Activated naive CD8-positive, alpha-beta T cell treated with anti-CD3 and anti-CD28 coated beads, Interleukin-2, amount 10 ng/mL, durations not matched to agents 7 days and 5 days (primary cell): ENCODE measurements around the gene GALNT15. TPM values are rescaled to one million over a fixed set of nuclear protein-coding genes. Genes with fewer than 3 reads are reported as not detected.

Experiments used
- ATAC-seq: fragments of 150-1000 bp; cut with Tn5 transposase; one replicate; pipeline ENCODE4 v1.10.0; 2021; ENCODE audit warnings: low read depth, moderate library complexity
- POLR2A ChIA-PET: fragments of 350-600 bp; sonication (Branson Sonifier 250); formaldehyde crosslinking; loops from one replicate; lab custom pipeline; 2021; ENCODE audit warnings: antibody characterized with exemption; lab: Charles Lee
- DNase-seq: peaks from one replicate; pipeline ENCODE4 v3.0.0; 2021
- H3K27ac Mint-ChIP-seq: one replicate; pipeline ENCODE4 v1.8.0; 2022; ENCODE audit warnings: mild to moderate bottlenecking, mixed read lengths
- H3K27me3 Mint-ChIP-seq: one replicate; pipeline ENCODE4 v1.8.0; 2022; ENCODE audit warnings: mild to moderate bottlenecking, moderate library complexity, mixed read lengths
- H3K36me3 Mint-ChIP-seq: one replicate; pipeline ENCODE4 v1.8.0; 2021; ENCODE audit warnings: mild to moderate bottlenecking, mixed read lengths
- H3K4me1 Mint-ChIP-seq: one replicate; pipeline ENCODE4 v1.8.0; 2021; ENCODE audit warnings: mixed read lengths
- H3K4me3 Mint-ChIP-seq: one replicate; pipeline ENCODE4 v1.8.0; 2022; ENCODE audit warnings: mild to moderate bottlenecking, moderate library complexity, mixed read lengths
- H3K9me3 Mint-ChIP-seq: one replicate; pipeline ENCODE4 v1.8.0; 2021; ENCODE audit warnings: mixed read lengths
- total RNA-seq, 2 experiments: library from RNA; stranded (reverse); gene quantifications; one replicate each; pipeline ENCODE4 v1.2.3, GENCODE V29; 2021

Gene GALNT15
- total RNA-seq, 2 experiments from 2014 or later = not detected

DNA sequence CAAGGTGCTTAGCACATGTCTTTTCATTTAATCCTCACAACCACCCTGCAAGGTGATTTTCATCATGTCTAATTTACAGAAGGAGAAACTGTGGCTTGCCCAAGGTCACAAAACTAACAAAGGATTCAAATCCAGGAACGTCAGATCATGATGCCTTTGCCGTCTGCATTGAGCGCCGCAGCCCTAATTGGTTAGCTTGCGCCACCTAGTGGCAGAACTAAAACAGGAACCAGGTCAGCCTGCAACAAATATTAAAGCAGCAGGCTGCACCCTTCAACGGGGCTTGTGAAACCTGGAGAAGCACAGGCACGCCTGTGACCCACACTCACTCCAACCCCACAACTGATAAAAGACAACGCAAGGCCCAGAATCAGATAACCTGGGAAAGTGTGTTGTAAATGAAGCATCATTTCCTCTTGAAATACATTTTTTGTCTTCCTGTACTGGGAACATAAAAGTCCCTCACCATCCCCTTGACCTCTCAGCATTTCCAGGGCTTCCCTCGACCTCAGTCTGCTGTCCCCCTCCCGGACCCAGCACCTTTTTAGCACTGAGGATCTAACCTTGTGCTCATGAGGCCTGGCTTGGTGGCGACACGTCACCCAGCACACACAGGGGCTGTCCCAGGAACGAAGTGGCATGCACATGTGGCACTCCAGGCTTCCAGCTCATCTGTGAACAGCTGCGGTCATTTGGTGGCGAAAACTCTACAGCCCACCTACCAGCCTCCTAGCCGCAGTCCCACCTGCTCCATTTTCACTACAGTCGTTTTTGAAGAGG, 73.0 kb downstream of the GALNT15 start:
- DNase-seq (peak; percentile 71), ATAC-seq (peak; percentile 93)
- no peak overlapping the region for H3K27ac Mint-ChIP-seq
- H3K36me3 Mint-ChIP-seq = no peaks in the 10 kb centered on the region
- H3K9me3 Mint-ChIP-seq = no peaks in the 10 kb centered on the region
- POLR2A ChIA-PET = no interaction called here
- H3K4me3 Mint-ChIP-seq = no peak overlapping the region
- peaks cover 7% of the 10 kb centered on the region for H3K27me3 Mint-ChIP-seq
- peaks cover 12% of the 10 kb centered on the region for H3K4me1 Mint-ChIP-seq

- POLR2A ChIA-PET = no interaction called here
Observed at GRCh38 chr3:16248556-16248955, 74.1 kb downstream of the GALNT15 start.

DNA sequence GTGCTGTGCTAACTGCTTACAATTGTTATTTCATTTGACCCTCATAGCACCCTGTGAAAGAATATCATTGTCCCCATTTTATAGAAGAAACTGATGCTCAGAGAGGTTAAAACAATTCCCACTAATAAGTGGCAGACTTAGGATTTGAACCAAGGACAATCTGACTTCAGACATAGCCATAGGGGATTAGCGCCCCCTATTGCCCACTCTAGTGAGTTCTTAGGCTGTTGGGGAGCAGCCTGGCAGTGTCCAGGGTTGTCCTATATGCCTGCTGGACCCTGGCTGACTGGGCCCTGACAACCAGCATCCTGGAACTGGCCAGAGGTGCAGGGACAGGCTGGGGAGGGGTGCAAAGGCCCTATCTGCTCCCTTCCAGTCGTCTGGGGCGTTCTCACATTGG, 74.9 kb downstream of the GALNT15 start:
- peaks cover 16% of the 10 kb centered on the region for H3K4me1 Mint-ChIP-seq
- H3K27ac Mint-ChIP-seq = no peak overlapping the region
- DNase-seq (no peak), ATAC-seq (no peak)
- POLR2A ChIA-PET = no interaction called here
- H3K36me3 Mint-ChIP-seq = no peaks in the 10 kb centered on the region
- no peak overlapping the region for H3K4me3 Mint-ChIP-seq
- peaks cover 2% of the 10 kb centered on the region for H3K27me3 Mint-ChIP-seq
- H3K9me3 Mint-ChIP-seq = no peaks in the 10 kb centered on the region

More at GRCh38 chr3:16248556-16248955, 74.1 kb downstream of the GALNT15 start:
- no peak for DNase-seq
- H3K4me1 Mint-ChIP-seq = peaks cover 17% of the 10 kb centered on the region
- no peaks in the 10 kb centered on the region for H3K36me3 Mint-ChIP-seq
- H3K27me3 Mint-ChIP-seq = peaks cover 3% of the 10 kb centered on the region
- no peak for ATAC-seq
- no peak overlapping the region for H3K4me3 Mint-ChIP-seq
- H3K27ac Mint-ChIP-seq = no peak overlapping the region
- H3K9me3 Mint-ChIP-seq = no peaks in the 10 kb centered on the region

GRCh38 chr3:16249886-16250285, 75.4 kb downstream of the GALNT15 start:
- POLR2A ChIA-PET = no interaction called here
- no peak overlapping the region for H3K27ac Mint-ChIP-seq
- ATAC-seq = no peak
- H3K36me3 Mint-ChIP-seq = no peaks in the 10 kb centered on the region
- no peak overlapping the region for H3K4me3 Mint-ChIP-seq
- H3K9me3 Mint-ChIP-seq = no peaks in the 10 kb centered on the region
- no peak for DNase-seq
- H3K27me3 Mint-ChIP-seq = peaks cover 2% of the 10 kb centered on the region
- H3K4me1 Mint-ChIP-seq = peaks cover 22% of the 10 kb centered on the region

- Mint-ChIP-seq H3K9me3 (no peaks in the 10 kb centered on the region), H3K27ac (no peak overlapping the region), H3K36me3 (no peaks in the 10 kb centered on the region), H3K4me3 (no peak overlapping the region), H3K4me1 (peaks cover 25% of the 10 kb centered on the region), H3K27me3 (peaks cover 2% of the 10 kb centered on the region)
- POLR2A ChIA-PET = interaction anchor here (0.6 kb wide), 1 partner anchor 25 kb away, joined by 3 read pairs; no protein-coding TSS in a partner anchor
- no peak for DNase-seq
- no peak for ATAC-seq
Observed at GRCh38 chr3:16251316-16252085, 77.0 kb downstream of the GALNT15 start.

DNA sequence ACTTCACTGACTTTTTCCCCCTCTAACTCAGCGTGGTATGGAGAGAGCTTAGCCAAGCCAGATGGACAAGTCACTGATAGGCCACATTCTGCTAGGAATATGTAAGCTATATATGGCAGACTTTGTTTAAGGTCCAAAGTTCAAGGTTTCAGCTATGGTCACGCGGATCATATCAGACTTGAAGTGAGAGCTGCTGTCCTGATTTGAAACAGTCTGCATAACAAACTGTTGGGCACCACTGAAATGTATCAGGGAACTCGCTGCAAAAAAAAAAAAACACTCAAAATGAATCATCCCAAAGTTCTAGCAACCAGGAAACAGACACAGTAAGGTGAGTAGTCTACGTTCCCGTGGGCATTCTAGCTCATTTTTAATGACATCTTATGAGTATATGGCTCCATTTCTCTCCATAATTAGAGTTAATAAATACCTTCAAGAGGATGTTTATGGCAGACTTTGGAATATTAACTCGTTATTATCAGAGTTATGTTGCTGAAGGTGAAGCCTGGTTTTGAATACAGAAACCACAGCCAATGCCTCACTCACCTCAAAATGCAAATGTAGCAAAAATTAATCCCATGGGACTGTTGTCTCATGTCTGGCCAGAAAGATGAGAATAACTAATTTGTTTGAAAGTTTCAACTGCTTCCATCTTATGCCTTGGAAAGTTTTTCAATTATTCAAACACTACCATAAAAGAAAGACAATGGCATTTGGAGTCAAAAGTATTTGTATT, 77.9 kb downstream of the GALNT15 start:
- DNase-seq (no peak), ATAC-seq (no peak)
- H3K4me1 Mint-ChIP-seq = peaks cover 24% of the 10 kb centered on the region
- H3K27ac Mint-ChIP-seq = no peak overlapping the region
- POLR2A ChIA-PET = interaction anchor here (1.1 kb wide), 1 partner anchor 12 kb away, joined by 4 read pairs; the partner anchor contains the start of genes DPH3 and OXNAD1
- no peak overlapping the region for H3K4me3 Mint-ChIP-seq
- peaks cover 2% of the 10 kb centered on the region for H3K27me3 Mint-ChIP-seq
- no peaks in the 10 kb centered on the region for H3K36me3 Mint-ChIP-seq
- H3K9me3 Mint-ChIP-seq = no peaks in the 10 kb centered on the region

DNA sequence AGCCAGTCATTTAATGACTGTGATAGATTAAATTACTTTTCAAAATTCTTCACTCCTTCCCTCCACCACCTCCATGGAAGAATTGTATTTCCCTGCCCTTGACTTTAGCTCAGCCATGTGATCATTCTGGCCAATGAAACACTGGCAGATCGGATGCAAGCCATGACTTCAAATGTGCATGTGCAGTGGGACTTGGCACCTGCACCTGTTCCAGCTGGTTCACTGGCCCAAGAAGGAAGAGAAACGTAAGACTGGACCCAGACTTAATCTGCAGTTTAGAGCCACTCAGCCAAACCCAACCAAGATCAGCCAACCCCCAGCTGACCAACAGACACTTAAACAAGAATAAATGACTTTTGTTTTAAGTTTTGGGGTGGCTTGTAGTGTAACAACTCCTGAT, 78.5 kb downstream of the GALNT15 start:
- no peak overlapping the region for H3K27ac Mint-ChIP-seq
- H3K4me3 Mint-ChIP-seq = no peak overlapping the region
- POLR2A ChIA-PET = interaction anchor here (1.1 kb wide), 2 partner anchors 12 to 651 kb away, joined by 3 to 4 read pairs; partner anchors contain the start of genes BTD, DPH3, HACL1 and OXNAD1
- peaks cover 24% of the 10 kb centered on the region for H3K4me1 Mint-ChIP-seq
- H3K9me3 Mint-ChIP-seq = no peaks in the 10 kb centered on the region
- no peaks in the 10 kb centered on the region for H3K36me3 Mint-ChIP-seq
- peaks cover 2% of the 10 kb centered on the region for H3K27me3 Mint-ChIP-seq
- no peak for DNase-seq
- no peak for ATAC-seq

- no peak for ATAC-seq
- peaks cover 24% of the 10 kb centered on the region for H3K4me1 Mint-ChIP-seq
- H3K27ac Mint-ChIP-seq = no peak overlapping the region
- H3K4me3 Mint-ChIP-seq = no peak overlapping the region
- POLR2A ChIA-PET = interaction anchor here (1.1 kb wide), 2 partner anchors 11 to 652 kb away, joined by 3 to 4 read pairs; partner anchors contain the start of genes BTD, DPH3, HACL1 and OXNAD1
- H3K27me3 Mint-ChIP-seq = peaks cover 2% of the 10 kb centered on the region
- no peak for DNase-seq
- no peaks in the 10 kb centered on the region for H3K9me3 Mint-ChIP-seq
- H3K36me3 Mint-ChIP-seq = no peaks in the 10 kb centered on the region
Observed at GRCh38 chr3:16253601-16254000, 79.1 kb downstream of the GALNT15 start.

DNA sequence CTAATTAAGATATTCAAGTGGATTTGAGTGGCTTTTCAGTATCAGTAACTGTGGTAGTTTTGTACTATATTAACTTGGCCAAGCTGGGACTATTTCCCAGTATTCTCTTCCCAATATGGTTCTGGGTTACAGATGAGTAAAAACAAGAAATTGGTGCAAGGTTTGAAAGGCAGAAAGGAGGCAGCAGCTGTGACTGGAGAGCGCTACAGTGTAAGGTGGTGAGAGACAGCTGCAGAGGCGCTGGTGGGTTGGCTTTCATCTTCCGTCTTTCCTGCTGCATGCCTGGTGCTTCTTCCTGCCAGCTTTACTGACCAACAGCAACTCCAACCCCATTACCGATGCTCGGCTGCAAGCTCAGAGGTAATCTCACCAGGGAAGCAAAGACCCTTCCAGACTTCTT, 80.4 kb downstream of the GALNT15 start:
- H3K9me3 Mint-ChIP-seq = no peaks in the 10 kb centered on the region
- POLR2A ChIA-PET = no interaction called here
- no peaks in the 10 kb centered on the region for H3K27me3 Mint-ChIP-seq
- peak overlapping the region; percentile 42 for H3K27ac Mint-ChIP-seq
- peaks cover 3% of the 10 kb centered on the region for H3K36me3 Mint-ChIP-seq
- H3K4me3 Mint-ChIP-seq = peak overlapping the region; percentile 52
- ATAC-seq = peak; percentile 70
- no peak for DNase-seq
- H3K4me1 Mint-ChIP-seq = peaks cover 28% of the 10 kb centered on the region

- H3K27me3 Mint-ChIP-seq = no peaks in the 10 kb centered on the region
- DNase-seq (no peak), ATAC-seq (no peak)
- POLR2A ChIA-PET = no interaction called here
- H3K27ac Mint-ChIP-seq = peak overlapping the region; percentile 42
- peaks cover 5% of the 10 kb centered on the region for H3K36me3 Mint-ChIP-seq
- no peaks in the 10 kb centered on the region for H3K9me3 Mint-ChIP-seq
- H3K4me1 Mint-ChIP-seq = peaks cover 28% of the 10 kb centered on the region
- peak overlapping the region; percentile 52 for H3K4me3 Mint-ChIP-seq
Observed at GRCh38 chr3:16255326-16255725, 80.8 kb downstream of the GALNT15 start.

GRCh38 chr3:16255726-16256125, 81.2 kb downstream of the GALNT15 start:
- Mint-ChIP-seq H3K27me3 (no peaks in the 10 kb centered on the region), H3K4me3 (no peak overlapping the region), H3K27ac (no peak overlapping the region), H3K9me3 (no peaks in the 10 kb centered on the region), H3K36me3 (peaks cover 5% of the 10 kb centered on the region), H3K4me1 (peaks cover 28% of the 10 kb centered on the region)
- POLR2A ChIA-PET = no interaction called here
- ATAC-seq = no peak
- no peak for DNase-seq

DNA sequence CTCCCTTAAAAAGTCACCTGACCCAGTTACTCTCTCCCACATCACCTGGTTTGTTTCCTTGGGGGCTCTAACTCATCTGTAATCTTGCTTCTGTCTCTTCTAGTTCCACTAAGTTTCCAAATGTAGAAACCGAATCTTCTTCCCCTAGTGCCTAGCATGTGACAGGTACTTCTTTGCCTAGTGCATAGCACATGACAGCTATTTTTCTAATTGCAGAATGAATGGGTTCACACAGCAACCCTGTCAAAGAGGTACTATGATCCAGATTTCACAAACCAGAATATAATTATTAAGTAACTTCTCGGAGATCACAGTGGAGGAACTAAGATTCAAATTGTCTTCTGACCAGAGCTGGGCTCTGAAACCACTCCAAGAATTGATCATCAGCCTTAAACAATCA, 82.8 kb downstream of the GALNT15 start:
- ATAC-seq = no peak
- no peaks in the 10 kb centered on the region for H3K27me3 Mint-ChIP-seq
- H3K4me1 Mint-ChIP-seq = peaks cover 28% of the 10 kb centered on the region
- POLR2A ChIA-PET = no interaction called here
- DNase-seq = no peak
- H3K36me3 Mint-ChIP-seq = peaks cover 5% of the 10 kb centered on the region
- H3K4me3 Mint-ChIP-seq = no peak overlapping the region
- no peaks in the 10 kb centered on the region for H3K9me3 Mint-ChIP-seq
- H3K27ac Mint-ChIP-seq = no peak overlapping the region

DNA sequence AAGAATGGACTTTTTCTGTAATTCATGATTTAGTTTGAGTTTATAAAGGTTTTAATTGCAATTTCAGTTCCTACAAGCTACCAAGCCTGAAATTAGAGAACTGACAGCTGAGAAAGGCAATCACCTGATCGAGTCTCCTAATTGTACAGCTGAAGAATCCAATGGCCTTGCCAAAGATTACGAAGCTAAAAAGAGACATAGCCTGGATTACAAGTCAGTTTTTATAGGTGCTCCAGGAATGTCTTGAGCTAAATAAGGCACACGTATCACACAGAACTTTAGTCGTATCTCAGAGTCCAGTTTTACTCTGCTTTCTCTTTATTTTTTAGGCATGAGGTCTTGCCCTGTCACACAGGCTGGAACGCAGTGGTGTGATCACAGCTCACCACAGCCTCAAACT, 83.7 kb downstream of the GALNT15 start:
- H3K27me3 Mint-ChIP-seq = no peaks in the 10 kb centered on the region
- H3K9me3 Mint-ChIP-seq = no peaks in the 10 kb centered on the region
- DNase-seq (no peak), ATAC-seq (no peak)
- H3K4me1 Mint-ChIP-seq = peaks cover 25% of the 10 kb centered on the region
- POLR2A ChIA-PET = no interaction called here
- H3K4me3 Mint-ChIP-seq = no peak overlapping the region
- peaks cover 5% of the 10 kb centered on the region for H3K36me3 Mint-ChIP-seq
- H3K27ac Mint-ChIP-seq = no peak overlapping the region
